Effector memory CD8-positive, alpha-beta T cell (primary cell): ENCODE measurements around the gene DDA1.
A peak's percentile ranks its signal among the peaks of the same experiment; 100 is the strongest.
"Not testable (repeated sequence)": the region's sequence is repeated elsewhere in the genome, so short reads cannot be mapped to it uniquely, and the experiment has no call there.

Source experiments
- ATAC-seq: fragments of 150-1000 bp; cut with Tn5 transposase; replicated peaks from 2 replicates; pipeline ENCODE4 v1.10.0; 2021; ENCODE audit warnings: mild to moderate bottlenecking, moderate library complexity
- DNase-seq, 3 experiments: peaks; one replicate each; pipeline ENCODE4 v3.0.0; 2021
- H3K27ac Mint-ChIP-seq, 2 donors: one replicate each; pipeline ENCODE4 v1.8.0; 2022; ENCODE audit warnings: mild to moderate bottlenecking in 2 of 2, mixed read lengths in 2 of 2, moderate library complexity in 2 of 2
- H3K27me3 Mint-ChIP-seq, 2 donors: one replicate each; pipeline ENCODE4 v1.8.0; 2022; ENCODE audit warnings: mixed read lengths in 2 of 2
- H3K36me3 Mint-ChIP-seq: one replicate; pipeline ENCODE4 v1.8.0; 2022; ENCODE audit warnings: mild to moderate bottlenecking, moderate library complexity, mixed read lengths; ENCODE audit not compliant: insufficient read depth
- H3K4me1 Mint-ChIP-seq, 2 donors: one replicate each; pipeline ENCODE4 v1.8.0; 2022; ENCODE audit warnings: low read depth in 2 of 2, mixed read lengths in 2 of 2
- H3K4me3 Mint-ChIP-seq, 2 donors: one replicate each; pipeline ENCODE4 v1.8.0; 2022; ENCODE audit warnings: mild to moderate bottlenecking in 2 of 2, mixed read lengths in 2 of 2, moderate library complexity in 2 of 2
- H3K9me3 Mint-ChIP-seq, 2 donors: one replicate each; pipeline ENCODE4 v1.8.0; 2022; ENCODE audit warnings: mixed read lengths in 2 of 2

Gene DDA1

DNA sequence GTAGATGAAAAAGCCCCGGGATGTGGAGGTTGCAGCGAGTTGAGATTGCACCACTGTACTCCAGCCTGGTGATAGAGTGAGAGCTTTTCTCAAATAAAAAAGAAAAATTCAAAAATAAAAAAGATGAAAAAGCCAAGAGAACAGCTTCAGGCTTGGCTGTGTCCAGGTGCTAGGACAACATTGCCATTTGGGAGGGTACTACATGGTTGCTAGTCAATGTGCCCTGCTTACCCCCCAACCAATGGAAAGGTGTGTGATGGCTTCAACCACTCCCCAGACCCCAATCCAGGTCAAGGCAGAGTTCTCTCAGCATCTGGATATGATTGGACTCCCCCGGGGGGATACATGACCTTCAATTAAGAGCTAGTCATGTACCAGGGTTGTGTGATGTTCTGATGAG is 29.9 kb upstream of the DDA1 start:
- ATAC-seq (no peak), DNase-seq (no peak)
- Mint-ChIP-seq H3K4me1 (peaks cover 9 to 11% of the 10 kb centered on the region in 2 donors), H3K36me3 (peaks cover 25% of the 10 kb centered on the region), H3K27ac (peak overlapping the region in 1 of 2 donors; percentile 29), H3K4me3 (no peak overlapping the region), H3K27me3 (peaks cover 0 to 4% of the 10 kb centered on the region in 2 donors), H3K9me3 (no peaks in the 10 kb centered on the region)

GRCh38 chr19:17281391-17282304 is 27.7 kb upstream of the DDA1 start, which contains the start of gene ANKLE1:
ANKLE1 (plus strand) TSS chr19:17281901; CDS start chr19:17281921, 20 bp downstream.
- Mint-ChIP-seq H3K36me3 (peaks cover 14% of the 10 kb centered on the region), H3K27ac (no peak within 1 kb of the TSS), H3K4me1 (peaks cover 9 to 11% of the 10 kb centered on the region in 2 donors), H3K27me3 (peaks cover 0 to 4% of the 10 kb centered on the region in 2 donors), H3K9me3 (no peaks in the 10 kb centered on the region), H3K4me3 (peak within 1 kb of the TSS; percentile 78 to 83)
- DNase-seq: peak in 1 of 3 experiments; percentile 33
- ATAC-seq: peak; percentile 45

DNA sequence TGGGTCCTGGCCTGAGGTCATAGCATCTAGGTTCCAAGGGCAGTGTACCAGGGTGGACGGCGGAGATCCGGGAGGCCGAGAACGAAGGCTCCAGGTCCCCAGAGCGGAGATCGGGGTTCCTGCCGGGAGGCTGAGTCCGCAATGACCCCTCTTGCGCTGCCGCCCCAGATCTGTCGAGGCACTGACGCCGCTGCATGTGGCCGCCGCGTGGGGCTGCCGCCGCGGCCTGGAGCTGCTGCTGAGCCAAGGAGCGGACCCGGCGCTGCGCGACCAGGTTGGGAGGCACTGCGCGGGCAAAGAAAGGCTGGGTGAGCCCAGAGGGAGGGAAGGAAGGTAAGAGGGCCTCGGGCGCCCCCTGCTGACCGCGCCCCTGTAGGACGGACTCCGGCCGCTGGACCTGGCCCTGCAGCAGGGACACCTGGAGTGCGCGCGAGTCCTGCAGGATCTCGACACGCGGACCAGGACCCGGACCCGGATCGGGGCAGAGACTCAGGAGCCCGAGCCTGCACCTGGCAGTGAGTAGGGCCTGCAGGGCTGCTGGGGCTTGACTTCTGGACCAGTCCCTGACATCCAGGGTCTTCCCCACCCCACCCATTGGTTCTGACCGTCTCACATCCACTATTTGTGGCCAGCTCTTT is 26.8 kb upstream of the DDA1 start:
- Mint-ChIP-seq H3K4me1 (peaks cover 9 to 11% of the 10 kb centered on the region in 2 donors), H3K9me3 (no peaks in the 10 kb centered on the region), H3K4me3 (peak overlapping the region; percentile 78 to 83), H3K27me3 (peaks cover 0 to 4% of the 10 kb centered on the region in 2 donors), H3K27ac (no peak overlapping the region), H3K36me3 (peaks cover 6% of the 10 kb centered on the region)
- DNase-seq (peak; percentile 68 to 73 (median 71)), ATAC-seq (peak; percentile 92)

DNA sequence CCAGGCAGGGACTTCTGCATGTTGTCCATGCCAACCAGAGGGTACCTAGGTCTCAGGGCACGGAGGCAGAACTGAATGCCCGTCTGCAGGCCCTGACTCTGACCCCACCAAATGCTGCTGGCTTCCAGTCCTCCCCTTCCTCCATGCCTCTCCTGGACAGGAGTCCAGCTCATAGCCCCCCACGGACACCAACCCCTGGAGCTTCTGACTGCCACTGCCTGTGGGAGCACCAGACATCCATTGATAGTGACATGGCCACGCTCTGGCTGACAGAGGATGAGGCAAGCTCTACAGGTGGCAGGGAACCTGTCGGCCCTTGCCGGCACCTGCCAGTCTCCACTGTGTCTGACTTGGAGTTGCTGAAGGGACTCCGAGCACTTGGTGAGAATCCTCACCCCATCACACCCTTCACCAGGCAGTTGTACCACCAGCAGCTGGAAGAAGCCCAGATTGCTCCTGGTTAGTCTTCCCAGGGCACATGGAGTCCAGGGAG is 25.8 kb upstream of the DDA1 start:
- Mint-ChIP-seq H3K4me1 (peaks cover 9 to 11% of the 10 kb centered on the region in 2 donors), H3K27ac (peak overlapping the region in 1 of 2 donors; percentile 60), H3K27me3 (peaks cover 0 to 4% of the 10 kb centered on the region in 2 donors), H3K36me3 (peaks cover 6% of the 10 kb centered on the region), H3K9me3 (no peaks in the 10 kb centered on the region), H3K4me3 (peak overlapping the region; percentile 25 to 83)
- ATAC-seq: no peak
- DNase-seq: no peak

DNA sequence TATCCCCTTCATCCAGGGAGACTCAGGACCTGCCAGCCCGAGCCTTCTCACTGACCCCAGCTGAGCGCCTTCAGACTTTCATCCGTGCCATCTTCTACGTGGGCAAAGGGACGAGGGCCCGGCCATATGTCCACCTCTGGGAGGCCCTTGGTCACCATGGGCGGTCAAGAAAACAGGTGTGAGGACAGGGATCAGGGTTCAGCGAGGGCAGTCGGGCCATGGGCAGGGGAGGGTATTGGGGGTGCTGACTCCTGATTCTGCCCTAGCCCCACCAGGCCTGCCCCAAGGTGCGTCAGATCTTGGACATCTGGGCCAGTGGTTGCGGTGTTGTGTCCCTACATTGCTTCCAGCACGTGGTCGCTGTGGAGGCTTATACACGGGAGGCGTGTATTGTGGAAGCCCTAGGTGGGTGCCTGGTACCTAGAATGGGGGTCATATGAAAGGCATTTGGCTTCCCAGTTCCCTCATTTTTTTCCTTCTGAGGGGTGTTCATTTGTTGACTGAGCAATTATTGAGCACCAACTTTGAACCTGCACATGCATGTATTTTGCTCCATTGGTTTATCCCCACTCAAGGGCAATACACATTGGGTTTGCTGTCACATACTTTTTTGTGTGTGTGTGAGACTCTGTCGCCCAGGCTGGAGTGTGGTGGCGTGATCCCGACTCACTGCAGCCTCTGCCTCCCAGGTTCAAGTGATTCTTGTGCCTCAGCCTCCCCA is 23.8 kb upstream of the DDA1 start:
- Mint-ChIP-seq H3K4me3 (no peak overlapping the region), H3K9me3 (no peaks in the 10 kb centered on the region), H3K27ac (no peak overlapping the region), H3K36me3 (peaks cover 3% of the 10 kb centered on the region), H3K27me3 (peaks cover 0 to 4% of the 10 kb centered on the region in 2 donors), H3K4me1 (peaks cover 9 to 11% of the 10 kb centered on the region in 2 donors)
- no peak for DNase-seq
- ATAC-seq: no peak

DNA sequence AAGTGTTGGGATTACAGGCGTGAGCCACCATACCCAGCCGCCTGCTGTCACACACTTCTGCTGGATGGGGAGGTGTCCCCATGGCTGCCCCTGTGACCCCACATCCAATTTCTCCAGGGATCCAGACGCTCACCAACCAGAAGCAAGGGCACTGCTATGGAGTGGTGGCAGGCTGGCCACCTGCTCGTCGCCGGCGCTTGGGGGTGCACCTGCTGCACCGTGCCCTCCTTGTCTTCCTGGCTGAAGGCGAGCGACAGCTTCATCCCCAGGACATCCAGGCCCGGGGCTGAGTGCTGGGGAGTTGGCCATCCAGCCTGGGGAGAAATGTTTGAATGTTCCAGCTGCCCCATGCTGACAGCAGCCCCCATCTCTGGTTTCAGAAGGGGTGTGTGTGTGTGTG is 23.1 kb upstream of the DDA1 start:
- Mint-ChIP-seq H3K27ac (no peak overlapping the region), H3K9me3 (no peaks in the 10 kb centered on the region), H3K36me3 (peaks cover 2% of the 10 kb centered on the region), H3K4me3 (no peak overlapping the region), H3K27me3 (peaks cover 0 to 4% of the 10 kb centered on the region in 2 donors), H3K4me1 (peaks cover 9 to 11% of the 10 kb centered on the region in 2 donors)
- no peak for DNase-seq
- no peak for ATAC-seq

DNA sequence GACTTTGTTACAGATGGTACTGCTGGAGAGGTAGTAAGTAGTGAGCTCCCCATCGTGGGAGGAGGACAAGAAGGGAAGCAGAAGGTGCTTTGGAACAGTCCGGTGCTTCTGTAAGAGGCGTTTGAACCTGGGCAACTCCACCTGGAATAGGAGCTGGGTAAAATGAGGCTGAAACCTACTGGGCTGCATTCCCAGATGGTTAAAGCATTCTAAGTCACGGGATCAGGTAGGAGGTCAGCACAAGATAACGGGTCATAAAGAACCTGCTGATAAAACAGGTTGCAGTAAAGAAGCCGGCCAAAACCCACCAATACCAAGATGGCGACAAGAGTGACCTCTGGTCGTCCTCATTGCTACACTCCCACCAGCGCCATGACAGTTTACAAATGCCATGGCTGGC is 22.6 kb upstream of the DDA1 start:
- Mint-ChIP-seq H3K4me3 (no peak overlapping the region), H3K9me3 (no peaks in the 10 kb centered on the region), H3K27ac (no peak overlapping the region), H3K27me3 (peaks cover 0 to 4% of the 10 kb centered on the region in 2 donors), H3K4me1 (peaks cover 8 to 9% of the 10 kb centered on the region in 2 donors), H3K36me3 (no peaks in the 10 kb centered on the region)
- ATAC-seq: no peak
- DNase-seq: no peak

DNA sequence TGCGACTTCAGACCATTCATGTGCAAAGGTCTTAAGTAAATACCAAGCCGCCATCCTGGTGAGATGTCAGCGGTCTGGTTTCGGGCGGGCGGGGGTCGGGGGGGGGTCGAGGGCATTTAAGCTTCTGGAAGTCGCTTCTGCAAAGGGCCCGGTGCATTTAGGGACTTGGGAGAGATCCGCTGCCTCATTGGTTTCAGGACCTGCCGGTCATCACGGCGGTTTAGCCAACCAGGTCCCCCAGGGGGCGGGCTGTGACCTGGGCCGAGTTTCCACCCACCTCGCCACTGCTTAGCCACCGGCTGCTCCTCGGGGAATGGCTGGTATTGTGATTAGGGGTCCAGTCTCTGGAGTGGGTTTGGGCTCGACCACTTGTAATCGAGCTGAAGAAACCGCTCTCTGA is 19.9 kb upstream of the DDA1 start:
- peaks cover 5 to 6% of the 10 kb centered on the region in 2 donors for H3K4me1 Mint-ChIP-seq
- no peak overlapping the region for H3K4me3 Mint-ChIP-seq
- H3K27me3 Mint-ChIP-seq: no peaks in the 10 kb centered on the region
- H3K36me3 Mint-ChIP-seq: no peaks in the 10 kb centered on the region
- no peaks in the 10 kb centered on the region for H3K9me3 Mint-ChIP-seq
- DNase-seq: no peak
- no peak for ATAC-seq
- H3K27ac Mint-ChIP-seq: no peak overlapping the region

DNA sequence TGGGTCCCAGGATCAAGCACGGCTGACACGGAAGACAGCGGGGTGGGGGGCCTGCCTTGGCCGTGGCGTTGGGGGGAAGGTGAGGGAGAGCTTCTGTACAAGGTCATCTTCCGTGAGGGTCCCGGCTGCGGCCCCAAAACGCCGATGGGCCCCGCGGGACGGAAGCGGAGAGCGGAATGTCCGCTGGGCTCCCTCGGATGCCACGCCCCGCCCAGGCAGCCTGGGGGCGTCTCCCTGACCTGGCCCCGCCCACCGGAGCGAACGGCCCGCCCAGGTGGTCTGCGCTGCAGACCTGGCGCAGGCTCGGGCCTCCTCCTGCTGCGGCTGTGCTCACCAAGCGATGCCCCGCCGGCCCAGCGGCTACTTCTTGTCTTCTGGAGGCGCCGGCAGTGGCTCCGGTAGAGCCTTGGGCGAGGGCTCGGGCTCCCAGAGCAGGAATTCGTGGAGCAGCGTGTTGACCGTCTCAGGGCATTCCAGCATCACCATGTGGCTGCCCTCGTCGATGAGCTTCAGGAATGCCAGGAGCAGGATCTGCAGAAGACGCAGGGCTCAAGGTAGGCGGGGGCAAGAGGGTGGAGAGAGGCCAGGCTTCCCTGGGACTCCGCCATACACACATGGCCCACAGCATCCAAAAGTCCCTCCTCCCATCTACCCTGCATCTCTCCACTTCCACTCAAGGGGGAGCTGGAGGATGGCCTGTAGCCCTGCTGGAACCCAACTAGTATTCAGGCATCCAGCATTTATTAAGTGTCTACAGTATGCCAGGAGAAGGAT is 16.9 kb upstream of the DDA1 start:
- H3K4me3 Mint-ChIP-seq: peak overlapping the region; percentile 87 to 93
- DNase-seq: peak; percentile 78 to 85 (median 79)
- ATAC-seq: peak; percentile 95
- H3K27me3 Mint-ChIP-seq: no peaks in the 10 kb centered on the region
- H3K27ac Mint-ChIP-seq: peak overlapping the region in 1 of 2 donors; percentile 75
- H3K9me3 Mint-ChIP-seq: no peaks in the 10 kb centered on the region
- H3K36me3 Mint-ChIP-seq: no peaks in the 10 kb centered on the region
- H3K4me1 Mint-ChIP-seq: peaks cover 5 to 6% of the 10 kb centered on the region in 2 donors

DNA sequence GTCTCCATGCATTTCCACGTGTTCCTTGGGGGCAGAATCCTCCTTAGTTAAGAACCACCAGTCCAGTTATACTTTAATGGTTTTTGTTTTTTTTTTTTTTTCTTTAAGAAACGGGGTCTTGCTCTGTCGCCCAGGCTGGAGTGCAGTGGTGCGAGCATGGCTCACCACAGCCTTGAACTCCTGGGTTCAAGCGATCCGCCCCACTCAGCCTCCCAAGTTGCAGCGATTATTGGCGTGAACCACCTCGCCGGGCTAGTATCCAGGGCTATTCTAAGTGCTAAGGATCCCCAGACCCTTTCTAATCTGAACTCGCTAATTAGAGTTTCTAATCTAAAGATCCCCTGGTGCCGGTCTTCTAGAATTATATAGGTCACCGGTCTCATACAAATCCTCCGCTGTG is 15.8 kb upstream of the DDA1 start:
- no peaks in the 10 kb centered on the region for H3K27me3 Mint-ChIP-seq
- peaks cover 5 to 6% of the 10 kb centered on the region in 2 donors for H3K4me1 Mint-ChIP-seq
- no peak for DNase-seq
- H3K27ac Mint-ChIP-seq: no peak overlapping the region
- no peak overlapping the region for H3K4me3 Mint-ChIP-seq
- ATAC-seq: no peak
- H3K9me3 Mint-ChIP-seq: no peaks in the 10 kb centered on the region
- no peaks in the 10 kb centered on the region for H3K36me3 Mint-ChIP-seq

DNA sequence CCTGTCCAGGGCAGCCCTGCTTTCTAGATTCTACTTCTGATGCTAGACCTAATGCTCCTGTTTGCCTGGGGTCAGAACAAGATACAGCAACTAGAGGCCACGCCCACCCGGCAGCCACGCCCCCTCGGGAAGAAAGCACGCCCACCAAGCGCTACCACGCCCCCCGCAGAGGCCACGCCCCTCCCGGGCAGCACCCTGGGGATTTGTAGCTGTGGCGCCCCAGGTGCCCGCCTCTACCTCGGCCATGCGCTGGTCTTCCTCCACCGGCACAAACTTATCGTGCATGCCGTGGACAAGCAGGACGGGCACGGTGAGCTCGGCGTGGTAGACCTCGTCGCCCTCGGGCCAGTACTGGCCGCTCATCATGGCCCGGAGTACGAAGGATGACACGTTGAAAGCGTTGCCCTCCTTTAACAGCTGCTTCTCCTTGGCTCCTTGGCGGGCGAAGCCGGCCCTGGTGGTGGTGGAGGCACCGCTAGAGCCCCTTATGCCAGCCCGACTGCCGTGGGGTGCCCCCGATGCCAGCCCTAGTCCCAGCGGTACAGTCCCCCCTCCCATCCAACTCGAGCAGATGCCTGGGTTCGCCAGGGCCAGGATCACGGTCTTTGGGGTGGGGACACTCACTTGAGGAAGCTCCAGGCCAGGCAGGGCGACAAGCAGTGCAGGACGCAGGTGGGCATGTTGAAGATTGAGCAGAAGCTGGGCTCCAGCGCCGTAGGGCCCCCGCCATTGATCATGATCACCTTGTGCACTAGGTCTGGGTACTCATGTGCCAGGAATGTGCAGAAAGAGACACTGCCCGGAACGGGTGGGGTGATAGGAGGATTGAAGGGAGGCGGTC is 15.1 kb upstream of the DDA1 start:
- ATAC-seq: no peak
- H3K27me3 Mint-ChIP-seq: no peaks in the 10 kb centered on the region
- peaks cover 5 to 6% of the 10 kb centered on the region in 2 donors for H3K4me1 Mint-ChIP-seq
- H3K27ac Mint-ChIP-seq: no peak overlapping the region
- peak; percentile 36 to 44 (median 41) for DNase-seq
- H3K9me3 Mint-ChIP-seq: no peaks in the 10 kb centered on the region
- H3K36me3 Mint-ChIP-seq: no peaks in the 10 kb centered on the region
- H3K4me3 Mint-ChIP-seq: no peak overlapping the region

DNA sequence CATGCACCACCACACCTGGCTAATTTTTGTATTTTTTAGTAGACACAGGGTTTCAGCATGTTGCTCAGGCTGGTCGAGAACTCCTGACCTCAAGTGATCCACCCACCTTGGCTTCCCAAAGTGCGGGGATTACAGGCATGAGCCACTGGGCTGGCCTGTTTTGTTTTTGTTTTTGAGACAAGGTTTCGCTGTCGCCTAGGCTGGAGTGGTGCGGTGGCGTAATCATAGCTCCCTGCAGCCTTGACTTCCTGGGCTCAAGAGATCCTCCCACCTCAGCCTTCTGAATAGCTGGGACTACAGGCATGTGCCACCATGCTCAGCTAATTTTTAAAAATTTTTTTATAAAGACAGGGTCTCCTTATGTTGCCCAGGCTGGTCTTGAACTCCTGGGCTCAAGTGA is 13.8 kb upstream of the DDA1 start:
- not testable (repeated sequence) for H3K4me1 Mint-ChIP-seq, H3K9me3 Mint-ChIP-seq, H3K27ac Mint-ChIP-seq, H3K36me3 Mint-ChIP-seq, DNase-seq, H3K4me3 Mint-ChIP-seq, H3K27me3 Mint-ChIP-seq, ATAC-seq
